AG04449 (cell line): ENCODE results near the gene ZDHHC17.

Experiments used
- CTCF ChIA-PET: fragments of 350-600 bp; formaldehyde crosslinking; extraction: SDS; loops from one replicate; lab custom pipeline; 2021; ENCODE audit warnings: antibody characterized with exemption; lab: Yijun Ruan, JAX
- POLR2A ChIA-PET: fragments of 400-600, 350-600 bp; formaldehyde crosslinking; extraction: SDS; loops from one replicate; lab custom pipeline; 2020; ENCODE audit warnings: antibody characterized with exemption, inconsistent platforms; lab: Yijun Ruan, JAX
- DNase-seq: peaks from one replicate; pipeline ENCODE4 v3.0.0-alpha.2; 2010; ENCODE audit warnings: low read depth, low spot score
- H3K4me3 ChIP-seq: 2 replicates; pipeline ENCODE4 v1.5.1; 2011; ENCODE audit warnings: low read depth, mild to moderate bottlenecking, control low read depth, low read length
- TF ChIP-seq, protein P1 (sequence below): IDR thresholded peaks from one replicate; pipeline ENCODE4 v1.5.1; 2011; ENCODE audit warnings: mild to moderate bottlenecking, moderate library complexity, low read length, control low read depth, inconsistent platforms; ENCODE audit not compliant: insufficient read depth; ENCODE audit errors: missing control alignments

The ZDHHC17 gene

DNA sequence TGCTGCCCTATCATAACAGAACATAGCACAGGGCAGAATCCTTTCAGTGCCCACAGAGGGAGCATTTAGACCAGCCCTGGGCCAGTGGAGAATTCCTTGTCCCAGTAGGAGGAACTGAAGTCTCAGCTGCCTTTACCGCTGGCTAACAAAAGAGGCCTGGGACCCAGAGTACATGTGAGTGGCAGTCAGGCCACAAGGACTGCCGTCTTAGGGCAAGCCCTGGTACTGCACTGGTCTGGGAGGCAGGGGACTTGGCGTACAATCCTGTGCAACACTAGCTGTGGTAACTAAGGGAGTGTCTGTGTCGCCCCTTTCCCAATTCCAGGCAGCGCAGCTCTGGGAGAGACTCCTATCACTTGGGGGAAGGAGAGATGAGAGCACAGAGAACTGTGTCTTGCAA is 131.9 kb downstream of the ZDHHC17 start:
- no peak for DNase-seq
- CTCF ChIA-PET: interaction anchor here (1.3 to 1.6 kb wide), 2 partner anchors 11 to 115 kb away, joined by 3 to 4 read pairs; no protein-coding TSS in a partner anchor
- H3K4me3 ChIP-seq: no peak overlapping the region
- POLR2A ChIA-PET: no interaction called here
- TF ChIP-seq, protein P1, sequence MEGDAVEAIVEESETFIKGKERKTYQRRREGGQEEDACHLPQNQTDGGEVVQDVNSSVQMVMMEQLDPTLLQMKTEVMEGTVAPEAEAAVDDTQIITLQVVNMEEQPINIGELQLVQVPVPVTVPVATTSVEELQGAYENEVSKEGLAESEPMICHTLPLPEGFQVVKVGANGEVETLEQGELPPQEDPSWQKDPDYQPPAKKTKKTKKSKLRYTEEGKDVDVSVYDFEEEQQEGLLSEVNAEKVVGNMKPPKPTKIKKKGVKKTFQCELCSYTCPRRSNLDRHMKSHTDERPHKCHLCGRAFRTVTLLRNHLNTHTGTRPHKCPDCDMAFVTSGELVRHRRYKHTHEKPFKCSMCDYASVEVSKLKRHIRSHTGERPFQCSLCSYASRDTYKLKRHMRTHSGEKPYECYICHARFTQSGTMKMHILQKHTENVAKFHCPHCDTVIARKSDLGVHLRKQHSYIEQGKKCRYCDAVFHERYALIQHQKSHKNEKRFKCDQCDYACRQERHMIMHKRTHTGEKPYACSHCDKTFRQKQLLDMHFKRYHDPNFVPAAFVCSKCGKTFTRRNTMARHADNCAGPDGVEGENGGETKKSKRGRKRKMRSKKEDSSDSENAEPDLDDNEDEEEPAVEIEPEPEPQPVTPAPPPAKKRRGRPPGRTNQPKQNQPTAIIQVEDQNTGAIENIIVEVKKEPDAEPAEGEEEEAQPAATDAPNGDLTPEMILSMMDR: no peak

DNA sequence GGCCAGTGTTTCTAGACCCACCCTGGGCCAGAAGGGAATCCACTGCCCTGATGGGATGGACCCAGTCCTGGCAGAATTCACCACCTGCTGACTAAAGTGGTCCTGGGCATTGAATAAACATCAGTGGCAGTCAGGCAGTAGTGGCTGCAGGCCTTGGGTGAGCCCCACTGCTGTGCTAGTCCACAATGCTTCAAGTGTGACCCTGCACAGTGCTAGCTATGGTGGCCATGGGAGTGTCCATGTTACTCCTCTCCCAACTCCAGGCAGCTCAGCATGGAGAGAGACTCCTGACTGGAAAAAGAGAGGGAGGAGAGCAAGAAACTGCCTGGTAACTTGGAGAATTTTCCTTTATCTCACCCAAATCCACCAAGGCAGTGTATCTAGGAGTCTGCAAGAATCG is 132.4 kb downstream of the ZDHHC17 start:
- CTCF ChIA-PET: interaction anchor here (1.6 kb wide), 1 partner anchor 115 kb away, joined by 4 read pairs; no protein-coding TSS in a partner anchor
- POLR2A ChIA-PET: no interaction called here
- TF ChIP-seq, protein P1: no peak
- no peak overlapping the region for H3K4me3 ChIP-seq
- DNase-seq: no peak

DNA sequence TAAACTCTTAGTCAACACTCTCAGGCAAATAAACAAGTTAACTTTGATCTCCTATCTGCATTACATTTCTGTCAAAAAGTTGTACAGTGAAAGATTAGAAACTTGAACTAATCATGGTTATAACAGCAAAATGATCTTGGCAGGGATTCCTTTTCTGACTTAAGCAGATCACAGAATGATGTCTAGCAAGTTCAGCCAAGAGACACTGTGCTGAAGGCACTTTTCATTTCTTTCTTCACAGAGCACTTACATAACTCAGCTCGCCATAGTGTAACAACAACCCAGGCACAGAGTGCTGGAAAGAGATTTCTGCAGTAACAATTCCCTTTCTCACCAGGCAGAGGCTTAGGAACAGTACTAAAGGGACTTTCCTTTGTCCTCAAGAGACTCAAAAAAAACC is 134.5 kb downstream of the ZDHHC17 start:
- no peak overlapping the region for H3K4me3 ChIP-seq
- TF ChIP-seq, protein P1: no peak
- CTCF ChIA-PET: no interaction called here
- POLR2A ChIA-PET: no interaction called here
- no peak for DNase-seq

DNA sequence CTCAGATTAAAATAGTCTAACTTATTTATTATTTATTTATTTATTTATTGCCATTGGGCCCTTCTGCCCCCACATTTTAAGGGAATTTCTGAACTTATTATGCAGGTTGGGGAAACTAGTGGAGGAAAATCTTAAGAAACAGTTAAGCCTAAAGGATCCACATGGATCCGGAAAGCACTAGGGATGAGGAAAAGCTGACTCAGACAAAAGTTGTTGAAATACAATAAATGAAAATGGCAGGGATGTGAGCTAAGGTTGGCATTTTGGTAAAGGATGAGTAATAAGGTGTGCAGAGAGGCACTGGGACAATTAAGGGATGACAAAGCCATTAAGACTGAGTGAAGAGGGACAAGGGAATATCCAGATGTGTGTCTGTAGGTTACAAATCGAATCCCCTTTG is 135.6 kb downstream of the ZDHHC17 start:
- ChIA-PET POLR2A (no interaction called here), CTCF (no interaction called here)
- no peak overlapping the region for H3K4me3 ChIP-seq
- TF ChIP-seq, protein P1: no peak
- DNase-seq: no peak

DNA sequence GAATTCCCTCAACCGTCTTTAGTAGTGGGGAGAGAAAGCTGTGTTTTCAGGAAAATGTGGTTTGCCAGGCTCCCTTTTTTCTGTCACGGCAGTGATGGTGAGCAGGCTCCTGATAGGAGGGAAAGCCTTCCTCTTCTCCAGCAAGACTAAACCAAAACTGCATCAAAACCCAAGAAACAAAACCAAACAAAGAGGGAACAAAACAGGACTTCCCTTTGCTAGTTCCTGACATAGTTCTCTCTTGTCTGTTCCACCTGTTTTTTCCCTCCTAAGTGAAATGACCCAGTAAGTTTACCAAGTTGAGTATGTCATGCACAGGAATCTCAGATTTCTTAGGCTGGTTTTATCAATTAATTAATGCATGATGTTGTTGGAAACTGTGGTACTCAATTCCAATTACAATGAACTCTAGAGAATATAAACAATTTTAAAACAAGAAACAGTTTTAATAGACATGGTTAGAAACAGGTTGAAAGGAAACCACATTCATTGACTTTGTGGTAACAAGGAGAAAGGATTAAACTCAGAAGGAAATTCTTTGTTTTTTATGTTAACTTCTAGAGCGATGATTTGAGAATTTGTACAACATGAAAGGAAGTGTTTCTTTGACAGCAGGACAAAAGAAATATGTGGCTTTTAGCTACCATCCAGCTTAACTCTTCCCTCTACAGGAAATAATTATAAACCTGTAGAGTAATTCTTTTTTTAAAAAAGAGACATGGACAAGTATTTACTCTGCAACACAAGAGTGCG is 137.9 kb downstream of the ZDHHC17 start:
- no peak overlapping the region for H3K4me3 ChIP-seq
- POLR2A ChIA-PET: no interaction called here
- TF ChIP-seq, protein P1: no peak
- no peak for DNase-seq
- CTCF ChIA-PET: interaction anchor here (1.1 kb wide), 1 partner anchor 12 kb away, joined by 3 read pairs; no protein-coding TSS in a partner anchor
